HG03025 (cell line): Measurements from ENCODE around the gene OSCP1.
"Not testable (repeated sequence)": the region's sequence is repeated elsewhere in the genome, so short reads cannot be mapped to it uniquely, and the experiment has no call there.

ENCODE experiments used
- ATAC-seq: cut with Tn5 transposase; IDR thresholded peaks from one replicate; pipeline ENCODE4 v1.9.1; 2021; ENCODE audit warnings: mild to moderate bottlenecking, moderate library complexity; ENCODE audit not compliant: unreplicated experiment, low FRiP score

Gene OSCP1

GRCh38 chr1:36450270-36450918, at the start of gene OSCP1:
OSCP1 (minus strand) TSS chr1:36450451; CDS start chr1:36450369, 82 bp downstream.
- peak; percentile 96 for ATAC-seq

- no peak for ATAC-seq
Observed at GRCh38 chr1:36497207-36497606, 47.0 kb upstream of the OSCP1 start.

- ATAC-seq, result no peak
Observed at GRCh38 chr1:36494971-36495370, 44.7 kb upstream of the OSCP1 start.

GRCh38 chr1:36493524-36493923, 43.3 kb upstream of the OSCP1 start:
- ATAC-seq, result no peak

- ATAC-seq, result no peak
Observed at GRCh38 chr1:36492491-36492890, 42.2 kb upstream of the OSCP1 start.

GRCh38 chr1:36489258-36490051, 39.2 kb upstream of the OSCP1 start:
- ATAC-seq, result not testable (repeated sequence)

GRCh38 chr1:36487906-36488305, 37.7 kb upstream of the OSCP1 start:
- no peak for ATAC-seq

- not testable (repeated sequence) for ATAC-seq
Observed at GRCh38 chr1:36487336-36487725, 37.1 kb upstream of the OSCP1 start.

GRCh38 chr1:36486439-36487335, 36.4 kb upstream of the OSCP1 start:
- no peak for ATAC-seq

- ATAC-seq, result no peak
Observed at GRCh38 chr1:36486093-36486438, 35.8 kb upstream of the OSCP1 start.

- no peak for ATAC-seq
Observed at GRCh38 chr1:36484099-36484498, 33.8 kb upstream of the OSCP1 start.

GRCh38 chr1:36482724-36483388, 32.6 kb upstream of the OSCP1 start, which contains the start of gene CSF3R:
CSF3R (minus strand) TSS chr1:36482913; CDS start chr1:36479496, 3,417 bp downstream.
- no peak for ATAC-seq

GRCh38 chr1:36481771-36482723, 31.8 kb upstream of the OSCP1 start:
- no peak for ATAC-seq

GRCh38 chr1:36481091-36481490, 30.8 kb upstream of the OSCP1 start:
- no peak for ATAC-seq

- no peak for ATAC-seq
Observed at GRCh38 chr1:36480161-36480560, 29.9 kb upstream of the OSCP1 start.

- no peak for ATAC-seq
Observed at GRCh38 chr1:36479505-36480051, 29.3 kb upstream of the OSCP1 start.

GRCh38 chr1:36477615-36478014, 27.4 kb upstream of the OSCP1 start:
- ATAC-seq, result not testable (repeated sequence)

- ATAC-seq, result no peak
Observed at GRCh38 chr1:36476945-36477344, 26.7 kb upstream of the OSCP1 start.
